ENCODE data around the gene SIRT1. TPM values are rescaled to one million over a fixed set of nuclear protein-coding genes. Genes with fewer than 3 reads are reported as not detected.

Gene SIRT1
- total RNA-seq, 2 experiments from 2014 or later, result 57.6 to 62.9 TPM

- DNase-seq (peak; percentile 87 to 96 (median 93)), ATAC-seq (ENCODE audit: poor library complexity) (peak; percentile 99)
- TF ChIP-seq CTCF (IDR thresholded peaks at IDR 0.05), result no peak
- Mint-ChIP-seq H3K27me3 (no peaks in the 10 kb centered on the region), H3K27ac (peak overlapping the region; percentile 91), H3K36me3 (ENCODE audit: low read depth) (peaks cover 9% of the 10 kb centered on the region), H3K4me3 (peak overlapping the region; percentile 94), H3K4me1 (ENCODE audit: low read depth) (peaks cover 9% of the 10 kb centered on the region), H3K9me3 (no peaks in the 10 kb centered on the region)
- no peaks in the 10 kb centered on the region for H3K9me3 ChIP-seq (ENCODE audit: control insufficient read depth in 1 of 2, insufficient read depth in 1 of 2, low read length in 2 of 2)
- intact Hi-C loops (cut with DNase I, micrococcal nuclease), result loop anchor here (2.0 to 10.0 kb wide), 6 partner anchors 35 to 1045 kb away; partner anchors contain the start of genes HERC4 (in 2 of the 2), HNRNPH3 (in 1 of the 2), PBLD (in 1 of the 2) and SIRT1 (in 1 of the 2)
- H3K36me3 ChIP-seq (ENCODE audit: insufficient read depth, low read length), result no peaks in the 10 kb centered on the region
- H3K4me1 ChIP-seq (ENCODE audit: insufficient read depth, low read length), result peaks cover 12% of the 10 kb centered on the region
- peak overlapping the region; percentile 91 for H3K4me3 ChIP-seq (ENCODE audit: low read length)
- H3K27ac ChIP-seq (ENCODE audit: low read depth in 1 of 2, low read length in 2 of 2), result peak overlapping the region; percentile 78 to 93
- H3K27me3 ChIP-seq (ENCODE audit: control insufficient read depth in 1 of 2, insufficient read depth in 2 of 2, low read length in 2 of 2), result no peaks in the 10 kb centered on the region
- ChIA-PET POLR2A (interaction anchor here (0.6 to 1.4 kb wide), 7 partner anchors 35 to 483 kb away, joined by 3 to 10 read pairs (median 3); partner anchors contain the start of genes HNRNPH3, PBLD and SIRT1), CTCF (interaction anchor here (0.6 kb wide), 1 partner anchor 496 kb away, joined by 3 read pairs; no protein-coding TSS in a partner anchor)
Observed at GRCh38 chr10:67849331-67850011, 35.0 kb upstream of the SIRT1 start.

GRCh38 chr10:67851186-67851585 lies 33.3 kb upstream of the SIRT1 start:
- ChIA-PET POLR2A (interaction anchor here (1.6 kb wide), 1 partner anchor 35 kb away, joined by 3 read pairs; no protein-coding TSS in a partner anchor), CTCF (interaction anchor here (0.9 kb wide), 1 partner anchor 305 kb away, joined by 4 read pairs; no protein-coding TSS in a partner anchor)
- H3K4me1 ChIP-seq (ENCODE audit: insufficient read depth, low read length), result peaks cover 14% of the 10 kb centered on the region
- Mint-ChIP-seq H3K36me3 (ENCODE audit: low read depth) (peaks cover 9% of the 10 kb centered on the region), H3K27ac (peak overlapping the region; percentile 47), H3K4me3 (peak overlapping the region; percentile 77), H3K4me1 (ENCODE audit: low read depth) (peaks cover 14% of the 10 kb centered on the region), H3K27me3 (no peaks in the 10 kb centered on the region), H3K9me3 (no peaks in the 10 kb centered on the region)
- H3K9me3 ChIP-seq (ENCODE audit: control insufficient read depth in 1 of 2, insufficient read depth in 1 of 2, low read length in 2 of 2), result no peaks in the 10 kb centered on the region
- intact Hi-C loops (cut with DNase I, micrococcal nuclease), result loop anchor here (2.0 to 10.0 kb wide), 5 partner anchors 34 to 1044 kb away; partner anchors contain the start of genes HERC4 (in 2 of the 2), HNRNPH3 (in 1 of the 2), PBLD (in 1 of the 2) and SIRT1 (in 1 of the 2)
- H3K27me3 ChIP-seq (ENCODE audit: control insufficient read depth in 1 of 2, insufficient read depth in 2 of 2, low read length in 2 of 2), result no peaks in the 10 kb centered on the region
- ATAC-seq (ENCODE audit: poor library complexity), result no peak
- no peak for DNase-seq
- no peak overlapping the region for H3K27ac ChIP-seq (ENCODE audit: low read depth in 1 of 2, low read length in 2 of 2)
- TF ChIP-seq CTCF (IDR thresholded peaks at IDR 0.05), result no peak
- no peak overlapping the region for H3K4me3 ChIP-seq (ENCODE audit: low read length)
- H3K36me3 ChIP-seq (ENCODE audit: insufficient read depth, low read length), result no peaks in the 10 kb centered on the region

GRCh38 chr10:67852761-67853160 lies 31.7 kb upstream of the SIRT1 start:
- H3K4me1 ChIP-seq (ENCODE audit: insufficient read depth, low read length), result peaks cover 14% of the 10 kb centered on the region
- H3K36me3 ChIP-seq (ENCODE audit: insufficient read depth, low read length), result no peaks in the 10 kb centered on the region
- Mint-ChIP-seq H3K36me3 (ENCODE audit: low read depth) (peaks cover 9% of the 10 kb centered on the region), H3K9me3 (no peaks in the 10 kb centered on the region), H3K4me3 (no peak overlapping the region), H3K27me3 (no peaks in the 10 kb centered on the region), H3K27ac (no peak overlapping the region), H3K4me1 (ENCODE audit: low read depth) (peaks cover 14% of the 10 kb centered on the region)
- TF ChIP-seq CTCF (IDR thresholded peaks at IDR 0.05), result no peak
- no peak for DNase-seq
- POLR2A ChIA-PET, result no interaction called here
- ATAC-seq (ENCODE audit: poor library complexity), result no peak
- no peaks in the 10 kb centered on the region for H3K9me3 ChIP-seq (ENCODE audit: control insufficient read depth in 1 of 2, insufficient read depth in 1 of 2, low read length in 2 of 2)
- CTCF ChIA-PET, result no interaction called here
- H3K27me3 ChIP-seq (ENCODE audit: control insufficient read depth in 1 of 2, insufficient read depth in 2 of 2, low read length in 2 of 2), result no peaks in the 10 kb centered on the region
- no peak overlapping the region for H3K27ac ChIP-seq (ENCODE audit: low read depth in 1 of 2, low read length in 2 of 2)
- intact Hi-C loops (cut with DNase I, micrococcal nuclease), result loop anchor here (5.0 to 10.0 kb wide), 3 partner anchors 222 to 1042 kb away; partner anchors contain the start of genes HERC4 (in 1 of the 2), HNRNPH3 (in 1 of the 2) and PBLD (in 1 of the 2)
- H3K4me3 ChIP-seq (ENCODE audit: low read length), result no peak overlapping the region
